ENCODE data around the gene NANS.

Gene NANS

DNA sequence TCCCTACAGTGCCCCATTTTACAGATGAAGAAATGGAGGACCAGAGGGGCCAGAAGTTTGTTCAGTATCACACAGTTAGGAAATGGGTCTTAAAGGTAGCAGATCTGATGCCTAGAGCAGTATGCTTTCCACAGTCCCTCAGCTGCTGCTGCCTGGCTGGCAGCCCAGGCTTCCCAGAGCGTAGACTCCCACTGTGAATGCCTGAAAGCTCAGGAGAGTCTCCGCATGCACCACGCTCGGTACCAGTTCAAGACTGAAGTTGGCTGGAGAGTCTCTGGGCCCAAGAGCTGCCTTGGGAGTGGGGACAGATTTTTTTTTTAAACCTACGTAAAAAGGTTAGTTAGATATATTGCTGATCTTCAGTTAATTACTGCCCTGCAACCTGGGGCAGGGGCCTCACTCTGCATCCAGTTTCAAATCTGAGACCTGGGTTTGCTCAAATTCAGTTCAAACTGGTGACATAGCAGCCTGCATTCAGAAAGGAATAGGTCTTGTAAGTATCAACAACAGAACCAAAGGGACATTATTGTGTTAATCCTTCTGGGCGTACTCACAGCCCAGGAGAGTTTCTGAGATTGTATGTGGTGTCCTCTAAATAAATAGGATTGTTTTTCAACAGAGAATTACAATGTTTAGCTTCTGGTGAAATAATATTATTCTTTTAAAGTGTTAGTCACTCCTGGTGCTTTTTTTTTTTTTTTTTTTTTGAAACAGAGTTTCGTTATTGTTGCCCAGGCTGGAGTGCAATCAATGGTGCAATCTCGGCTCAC, 8.3 kb downstream of the NANS start:
- Histone ChIP-seq H3K27ac (no peak overlapping the region), H3K36me3 (peaks cover 68% of the 10 kb centered on the region), H3K9me3 (ENCODE audit: severe bottlenecking) (no peaks in the 10 kb centered on the region), H3K27me3 (ENCODE audit: insufficient read depth, low read depth, severe bottlenecking) (no peaks in the 10 kb centered on the region), H3K4me3 (ENCODE audit: low read depth, low read length) (no peak overlapping the region)
- no peak for DNase-seq
- TF ChIP-seq, protein P1, sequence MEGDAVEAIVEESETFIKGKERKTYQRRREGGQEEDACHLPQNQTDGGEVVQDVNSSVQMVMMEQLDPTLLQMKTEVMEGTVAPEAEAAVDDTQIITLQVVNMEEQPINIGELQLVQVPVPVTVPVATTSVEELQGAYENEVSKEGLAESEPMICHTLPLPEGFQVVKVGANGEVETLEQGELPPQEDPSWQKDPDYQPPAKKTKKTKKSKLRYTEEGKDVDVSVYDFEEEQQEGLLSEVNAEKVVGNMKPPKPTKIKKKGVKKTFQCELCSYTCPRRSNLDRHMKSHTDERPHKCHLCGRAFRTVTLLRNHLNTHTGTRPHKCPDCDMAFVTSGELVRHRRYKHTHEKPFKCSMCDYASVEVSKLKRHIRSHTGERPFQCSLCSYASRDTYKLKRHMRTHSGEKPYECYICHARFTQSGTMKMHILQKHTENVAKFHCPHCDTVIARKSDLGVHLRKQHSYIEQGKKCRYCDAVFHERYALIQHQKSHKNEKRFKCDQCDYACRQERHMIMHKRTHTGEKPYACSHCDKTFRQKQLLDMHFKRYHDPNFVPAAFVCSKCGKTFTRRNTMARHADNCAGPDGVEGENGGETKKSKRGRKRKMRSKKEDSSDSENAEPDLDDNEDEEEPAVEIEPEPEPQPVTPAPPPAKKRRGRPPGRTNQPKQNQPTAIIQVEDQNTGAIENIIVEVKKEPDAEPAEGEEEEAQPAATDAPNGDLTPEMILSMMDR (IDR thresholded peaks at IDR 0.05; ENCODE audit: low read depth, low read length), result no peak

DNA sequence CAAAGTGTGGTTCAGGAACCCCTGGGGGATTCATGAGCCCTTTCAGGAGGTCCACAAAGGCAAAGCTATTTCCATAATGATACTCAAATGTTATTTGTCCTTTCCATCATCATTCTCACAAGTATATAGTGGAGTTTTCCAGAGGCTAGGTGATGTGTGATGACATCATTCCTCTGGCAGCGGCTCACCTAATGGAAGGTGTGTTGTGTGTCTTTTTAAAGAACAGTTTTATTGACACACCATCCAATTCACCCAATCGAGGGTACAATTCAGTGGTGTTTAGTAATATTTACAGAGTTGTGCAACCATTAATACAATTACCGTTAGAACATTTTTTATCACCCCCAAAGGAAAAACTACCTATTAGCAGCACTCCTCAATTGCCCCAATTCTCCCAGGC, 9.7 kb downstream of the NANS start:
- H3K9me3 ChIP-seq (ENCODE audit: severe bottlenecking), result no peaks in the 10 kb centered on the region
- no peak overlapping the region for H3K4me3 ChIP-seq (ENCODE audit: low read depth, low read length)
- H3K27me3 ChIP-seq (ENCODE audit: insufficient read depth, low read depth, severe bottlenecking), result no peaks in the 10 kb centered on the region
- DNase-seq, result no peak
- H3K36me3 ChIP-seq, result peaks cover 64% of the 10 kb centered on the region
- no peak overlapping the region for H3K27ac ChIP-seq
- TF ChIP-seq, protein P1 (IDR thresholded peaks at IDR 0.05; ENCODE audit: low read depth, low read length), result no peak

DNA sequence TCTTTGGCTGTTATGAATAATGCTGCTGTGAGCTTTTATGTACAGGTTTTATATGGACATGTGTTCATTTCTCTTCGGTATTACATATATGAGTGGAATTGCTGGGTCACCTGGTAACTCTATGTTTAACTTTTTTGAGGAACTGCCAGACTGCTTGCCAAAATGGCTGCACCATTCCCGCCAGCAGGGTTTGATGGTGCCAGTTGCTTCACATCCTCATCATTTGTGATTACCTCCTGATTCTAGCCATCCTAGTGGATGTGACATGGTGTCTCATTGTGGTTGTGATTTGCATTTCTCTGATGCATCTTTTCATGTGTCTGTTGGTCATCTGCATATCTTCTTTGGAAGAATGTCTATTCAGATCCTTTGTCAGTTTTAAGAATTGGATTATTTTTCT, 10.7 kb downstream of the NANS start:
- Histone ChIP-seq H3K36me3 (peaks cover 56% of the 10 kb centered on the region), H3K9me3 (ENCODE audit: severe bottlenecking) (no peaks in the 10 kb centered on the region), H3K4me3 (ENCODE audit: low read depth, low read length) (no peak overlapping the region), H3K27ac (no peak overlapping the region), H3K27me3 (ENCODE audit: insufficient read depth, low read depth, severe bottlenecking) (no peaks in the 10 kb centered on the region)
- TF ChIP-seq, protein P1 (IDR thresholded peaks at IDR 0.05; ENCODE audit: low read depth, low read length), result no peak
- no peak for DNase-seq

DNA sequence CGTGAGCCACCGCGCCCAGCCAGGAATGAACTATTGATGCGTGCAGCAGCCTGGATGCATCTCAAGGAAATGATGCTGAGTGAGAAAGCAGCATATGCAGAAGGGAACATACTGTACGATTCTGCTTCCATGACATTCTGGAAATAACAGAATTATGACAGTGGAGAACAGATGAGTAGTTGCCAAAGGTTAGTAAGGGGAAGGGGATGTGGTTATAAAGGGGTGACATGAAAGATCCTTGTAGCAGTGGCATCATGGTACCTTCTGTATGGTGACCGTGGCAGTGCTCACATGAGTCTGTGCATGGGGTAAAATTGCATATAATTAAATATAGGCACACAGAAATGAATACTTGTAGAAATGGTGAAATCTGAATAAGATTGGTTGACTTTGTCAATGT, 13.0 kb downstream of the NANS start:
- Histone ChIP-seq H3K27ac (no peak overlapping the region), H3K27me3 (ENCODE audit: insufficient read depth, low read depth, severe bottlenecking) (no peaks in the 10 kb centered on the region), H3K9me3 (ENCODE audit: severe bottlenecking) (no peaks in the 10 kb centered on the region), H3K4me3 (ENCODE audit: low read depth, low read length) (no peak overlapping the region), H3K36me3 (peaks cover 32% of the 10 kb centered on the region)
- TF ChIP-seq, protein P1 (IDR thresholded peaks at IDR 0.05; ENCODE audit: low read depth, low read length), result no peak
- no peak for DNase-seq

DNA sequence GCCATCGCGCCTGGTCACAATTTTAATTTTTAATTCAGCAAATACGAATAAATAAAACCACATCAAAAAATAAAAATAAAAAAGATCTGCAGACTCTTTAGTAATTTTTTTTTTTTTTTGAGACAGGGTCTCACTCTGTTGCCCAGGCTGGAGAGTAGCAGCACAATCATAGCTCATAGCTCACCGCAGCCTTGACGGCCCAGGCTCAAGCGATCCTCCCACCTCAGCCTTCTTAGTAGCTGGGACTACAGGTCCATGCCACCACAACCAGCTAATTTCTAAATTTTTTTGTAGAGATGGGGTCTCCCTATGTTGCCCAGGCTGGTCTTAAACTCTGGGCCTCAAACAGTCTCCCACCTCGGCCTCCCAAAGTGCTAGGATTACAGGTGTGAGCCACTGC, 14.2 kb downstream of the NANS start:
- Histone ChIP-seq H3K4me3 (ENCODE audit: low read depth, low read length) (no peak overlapping the region), H3K36me3 (peaks cover 24% of the 10 kb centered on the region), H3K9me3 (ENCODE audit: severe bottlenecking) (no peaks in the 10 kb centered on the region), H3K27ac (no peak overlapping the region), H3K27me3 (ENCODE audit: insufficient read depth, low read depth, severe bottlenecking) (no peaks in the 10 kb centered on the region)
- TF ChIP-seq, protein P1 (IDR thresholded peaks at IDR 0.05; ENCODE audit: low read depth, low read length), result no peak
- no peak for DNase-seq

DNA sequence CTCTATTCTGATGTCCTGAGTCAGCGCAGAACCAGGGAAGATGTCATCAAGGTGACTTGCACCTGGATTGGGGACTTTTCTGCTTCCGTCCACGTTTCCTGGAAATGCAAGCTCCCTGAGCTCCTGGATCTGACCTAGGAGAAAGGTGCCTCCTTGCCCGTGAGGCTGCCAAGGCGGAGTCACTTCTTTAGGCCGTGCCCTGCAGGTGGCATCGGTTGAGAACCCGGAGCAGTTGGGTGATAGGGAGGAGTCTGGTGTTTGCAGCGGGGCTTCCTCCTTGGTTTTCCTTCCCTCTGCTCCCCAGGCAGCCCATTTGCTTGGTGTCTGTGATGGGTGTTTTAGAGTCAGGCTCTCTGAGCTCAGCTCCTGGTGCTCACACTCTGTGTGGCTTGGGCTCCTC, 15.2 kb downstream of the NANS start:
- H3K9me3 ChIP-seq (ENCODE audit: severe bottlenecking), result no peaks in the 10 kb centered on the region
- H3K4me3 ChIP-seq (ENCODE audit: low read depth, low read length), result no peak overlapping the region
- no peak for DNase-seq
- no peak overlapping the region for H3K27ac ChIP-seq
- H3K27me3 ChIP-seq (ENCODE audit: insufficient read depth, low read depth, severe bottlenecking), result no peaks in the 10 kb centered on the region
- H3K36me3 ChIP-seq, result peaks cover 18% of the 10 kb centered on the region
- TF ChIP-seq, protein P1 (IDR thresholded peaks at IDR 0.05; ENCODE audit: low read depth, low read length), result no peak
